22Rv1 (cell line): Measurements from ENCODE around the gene MADD.

ENCODE experiments used
- ZFX ChIP-seq: fragments of 450-650 bp; IDR thresholded peaks from 2 replicates; pipeline ENCODE4 v1.6.1; 2017; ENCODE audit warnings: antibody characterized with exemption, borderline replicate concordance
- TF ChIP-seq, protein P1 (sequence below): fragments of 450-650 bp; IDR thresholded peaks from 2 replicates; pipeline ENCODE4 v1.5.1; 2017; ENCODE audit warnings: mild to moderate bottlenecking

DNA sequence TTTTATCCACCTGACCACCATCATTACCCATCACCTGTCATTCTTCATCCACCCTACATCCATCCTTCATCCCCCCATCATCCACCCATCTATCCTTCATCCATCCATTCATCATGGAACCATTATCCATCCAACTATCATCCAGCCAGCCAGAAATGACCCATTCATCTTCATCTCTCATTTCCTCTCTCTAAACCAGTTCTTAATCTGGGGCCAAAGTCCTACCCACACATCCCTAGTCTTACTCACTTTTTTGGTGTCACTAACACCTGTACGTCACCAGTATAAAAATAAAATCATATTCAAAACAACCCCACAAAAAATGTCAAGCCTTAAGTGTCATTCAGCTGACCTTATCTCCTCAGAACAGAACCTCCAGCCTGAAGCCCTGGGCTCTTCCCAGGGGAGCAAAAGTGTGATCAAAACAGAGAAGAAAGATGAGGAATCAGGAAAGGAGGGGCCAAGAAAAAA, 96.1 kb downstream of the MADD start:
- TF ChIP-seq, protein P1, sequence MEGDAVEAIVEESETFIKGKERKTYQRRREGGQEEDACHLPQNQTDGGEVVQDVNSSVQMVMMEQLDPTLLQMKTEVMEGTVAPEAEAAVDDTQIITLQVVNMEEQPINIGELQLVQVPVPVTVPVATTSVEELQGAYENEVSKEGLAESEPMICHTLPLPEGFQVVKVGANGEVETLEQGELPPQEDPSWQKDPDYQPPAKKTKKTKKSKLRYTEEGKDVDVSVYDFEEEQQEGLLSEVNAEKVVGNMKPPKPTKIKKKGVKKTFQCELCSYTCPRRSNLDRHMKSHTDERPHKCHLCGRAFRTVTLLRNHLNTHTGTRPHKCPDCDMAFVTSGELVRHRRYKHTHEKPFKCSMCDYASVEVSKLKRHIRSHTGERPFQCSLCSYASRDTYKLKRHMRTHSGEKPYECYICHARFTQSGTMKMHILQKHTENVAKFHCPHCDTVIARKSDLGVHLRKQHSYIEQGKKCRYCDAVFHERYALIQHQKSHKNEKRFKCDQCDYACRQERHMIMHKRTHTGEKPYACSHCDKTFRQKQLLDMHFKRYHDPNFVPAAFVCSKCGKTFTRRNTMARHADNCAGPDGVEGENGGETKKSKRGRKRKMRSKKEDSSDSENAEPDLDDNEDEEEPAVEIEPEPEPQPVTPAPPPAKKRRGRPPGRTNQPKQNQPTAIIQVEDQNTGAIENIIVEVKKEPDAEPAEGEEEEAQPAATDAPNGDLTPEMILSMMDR = no peak
- no peak for TF ChIP-seq ZFX
